SK-N-SH treated with all-trans-retinoic acid at 6 μM for 48 hours (cell line): ENCODE results near the gene ZNF441.

Source experiments
- ATAC-seq: fragments of 200-7000 bp; cut with Tn5 transposase; 3 replicates; pipeline ENCODE4 v1.9.1; 2020; ENCODE audit warnings: mild to moderate bottlenecking, moderate library complexity
- ARNTL ChIP-seq: fragments of 450-650 bp; formaldehyde crosslinking; IDR thresholded peaks from 2 replicates; pipeline ENCODE4 v1.5.0; 2020; ENCODE audit warnings: low read depth, mild to moderate bottlenecking, moderate library complexity, borderline replicate concordance
- BACH2 ChIP-seq: fragments of 250-450 bp; sonication (Bioruptor Pico); IDR thresholded peaks from 2 replicates; pipeline ENCODE4 v1.9.0; 2021; ENCODE audit warnings: mild to moderate bottlenecking, borderline replicate concordance
- CREB5 ChIP-seq: fragments of 250-450 bp; sonication (Bioruptor Pico); IDR thresholded peaks from 2 replicates; pipeline ENCODE4 v1.5.1; 2020; ENCODE audit warnings: low read depth, mild to moderate bottlenecking, moderate library complexity
- CSDC2 ChIP-seq: fragments of 250-450 bp; sonication (Bioruptor Pico); IDR thresholded peaks from 2 replicates; pipeline ENCODE4 v1.5.0; 2020; ENCODE audit warnings: mild to moderate bottlenecking, moderate library complexity
- CSRNP3 ChIP-seq: fragments of 250-450 bp; sonication (Bioruptor Pico); IDR thresholded peaks from 2 replicates; pipeline ENCODE4 v1.5.1; 2021; ENCODE audit warnings: mild to moderate bottlenecking, moderate library complexity
- ESRRG ChIP-seq: fragments of 250-450 bp; sonication (Bioruptor Pico); IDR thresholded peaks from 2 replicates; pipeline ENCODE4 v1.6.1; 2021; ENCODE audit warnings: mild to moderate bottlenecking
- GLIS3 ChIP-seq: fragments of 250-450 bp; sonication (Bioruptor Pico); IDR thresholded peaks from 2 replicates; pipeline ENCODE4 v1.5.0; 2020; ENCODE audit warnings: mild to moderate bottlenecking, moderate library complexity
- ISL1 ChIP-seq: fragments of 250-450 bp; sonication (Bioruptor Pico); IDR thresholded peaks from 2 replicates; pipeline ENCODE4 v2.1.2; 2022; ENCODE audit warnings: mild to moderate bottlenecking, moderate library complexity
- OSR1 ChIP-seq: fragments of 250-450 bp; sonication (Bioruptor Pico); IDR thresholded peaks from 2 replicates; pipeline ENCODE4 v1.8.0; 2022; ENCODE audit warnings: moderate library complexity, mild to moderate bottlenecking, inconsistent platforms
- PATZ1 ChIP-seq: fragments of 250-450 bp; sonication (Bioruptor Pico); IDR thresholded peaks from 2 replicates; pipeline ENCODE4 v1.8.0; 2020; ENCODE audit warnings: mild to moderate bottlenecking, moderate library complexity, borderline replicate concordance
- POU6F1 ChIP-seq: fragments of 250-450 bp; sonication (Bioruptor Pico); IDR thresholded peaks from 2 replicates; pipeline ENCODE4 v1.8.0; 2021; ENCODE audit warnings: low read depth, mild to moderate bottlenecking, moderate library complexity, borderline replicate concordance
- PPARA ChIP-seq: fragments of 250-450 bp; sonication (Bioruptor Pico); IDR thresholded peaks from 2 replicates; pipeline ENCODE4 v1.5.0; 2020; ENCODE audit warnings: mild to moderate bottlenecking, borderline replicate concordance
- RARB ChIP-seq: fragments of 250-450 bp; sonication (Bioruptor Pico); IDR thresholded peaks from 2 replicates; pipeline ENCODE4 v1.8.0; 2021; ENCODE audit warnings: mild to moderate bottlenecking, moderate library complexity
- SNAI2 ChIP-seq: fragments of 250-450 bp; sonication (Bioruptor Pico); IDR thresholded peaks from 2 replicates; pipeline ENCODE4 v1.5.0; 2020; ENCODE audit warnings: mild to moderate bottlenecking, moderate library complexity
- TCF4 ChIP-seq: fragments of 250-450 bp; sonication (Bioruptor Pico); IDR thresholded peaks from 2 replicates; pipeline ENCODE4 v1.8.0; 2021; ENCODE audit warnings: mild to moderate bottlenecking, moderate library complexity, borderline replicate concordance
- TOX ChIP-seq: fragments of 250-450 bp; sonication (Bioruptor Pico); IDR thresholded peaks from 2 replicates; pipeline ENCODE4 v1.8.0; 2021; ENCODE audit warnings: mild to moderate bottlenecking, moderate library complexity, borderline replicate concordance
- TSHZ2 ChIP-seq: fragments of 250-450 bp; sonication (Bioruptor Pico); IDR thresholded peaks from 2 replicates; pipeline ENCODE4 v1.5.0; 2020; ENCODE audit warnings: mild to moderate bottlenecking, moderate library complexity
- ZFP3 ChIP-seq: fragments of 250-450 bp; sonication (Bioruptor Pico); IDR thresholded peaks from 2 replicates; pipeline ENCODE4 v1.5.0; 2020; ENCODE audit warnings: mild to moderate bottlenecking, moderate library complexity
- ZFP30 ChIP-seq: fragments of 450-650 bp; formaldehyde crosslinking; IDR thresholded peaks from 2 replicates; pipeline ENCODE4 v1.5.0; 2022; ENCODE audit warnings: mild to moderate bottlenecking, moderate library complexity
- ZNF565 ChIP-seq: fragments of 450-650 bp; formaldehyde crosslinking; conservative IDR thresholded peaks from 2 replicates; pipeline ENCODE4 v1.5.0; 2020; ENCODE audit warnings: low read depth, mild to moderate bottlenecking, moderate library complexity
- ZNF70 ChIP-seq: fragments of 450-650 bp; formaldehyde crosslinking; IDR thresholded peaks from 2 replicates; pipeline ENCODE4 v1.5.0; 2020; ENCODE audit warnings: mild to moderate bottlenecking, moderate library complexity
- ZNF8 ChIP-seq: fragments of 450-650 bp; formaldehyde crosslinking; IDR thresholded peaks from 2 replicates; pipeline ENCODE4 v1.5.0; 2020; ENCODE audit warnings: mild to moderate bottlenecking, moderate library complexity

ZNF441 gene

GRCh38 chr19:11737964-11738745, 28.6 kb upstream of the ZNF441 start:
- ATAC-seq = peak; percentile 81
- TF ChIP-seq CSRNP3 (CRISPR knock-in tag) (no peak), ZFP3 (CRISPR knock-in tag) (no peak), TOX (CRISPR knock-in tag) (no peak), POU6F1 (CRISPR knock-in tag) (no peak), BACH2 (CRISPR knock-in tag) (no peak), ESRRG (CRISPR knock-in tag) (no peak), ISL1 (CRISPR knock-in tag) (no peak), ZNF8 (no peak), PATZ1 (CRISPR knock-in tag) (no peak), ZFP30 (CRISPR knock-in tag) (no peak), SNAI2 (CRISPR knock-in tag) (no peak), ZNF565 (CRISPR knock-in tag) (no peak), GLIS3 (CRISPR knock-in tag) (no peak), CSDC2 (CRISPR knock-in tag) (no peak), RARB (CRISPR knock-in tag) (no peak), ZNF70 (CRISPR knock-in tag) (no peak), TCF4 (CRISPR knock-in tag) (no peak), TSHZ2 (CRISPR knock-in tag) (no peak), PPARA (no peak), CREB5 (CRISPR knock-in tag) (no peak)
- TF ChIP-seq, all 23 proteins: peak for 0

- TF ChIP-seq ZFP30 (CRISPR knock-in tag) (no peak), ZNF70 (CRISPR knock-in tag) (no peak), PATZ1 (CRISPR knock-in tag) (no peak), TCF4 (CRISPR knock-in tag) (no peak), TOX (CRISPR knock-in tag) (no peak), ZNF565 (CRISPR knock-in tag) (no peak), ESRRG (CRISPR knock-in tag) (no peak), ARNTL (CRISPR knock-in tag) (no peak), ZNF8 (no peak), GLIS3 (CRISPR knock-in tag) (no peak), BACH2 (CRISPR knock-in tag) (no peak), OSR1 (CRISPR knock-in tag) (no peak), POU6F1 (CRISPR knock-in tag) (no peak), SNAI2 (CRISPR knock-in tag) (no peak), ZFP3 (CRISPR knock-in tag) (no peak), RARB (CRISPR knock-in tag) (no peak), CSDC2 (CRISPR knock-in tag) (no peak)
- peak; percentile 96 for ATAC-seq
Measured at GRCh38 chr19:11738746-11739620, 27.8 kb upstream of the ZNF441 start, which contains the start of gene ZNF823. Gene ZNF823, minus strand, starts transcription at chr19:11738946. Its CDS starts 127 bp downstream, at chr19:11738819.
